Activated CD4-positive, alpha-beta T cell treated with anti-CD3 and anti-CD28 coated beads, Interleukin-2, amount 50 U/mL, for 48 hours (primary cell): Measurements from ENCODE around the gene NCAM1.

Experiments used
- DNase-seq, 2 experiments: peaks; one replicate each; pipeline ENCODE4 v3.0.0-alpha.2; 2020

Gene NCAM1

GRCh38 chr11:113317339-113317738 lies 356.1 kb downstream of the NCAM1 start:
- DNase-seq = no peak

GRCh38 chr11:113319085-113319484 lies 357.9 kb downstream of the NCAM1 start:
- no peak for DNase-seq

- no peak for DNase-seq
Observed at GRCh38 chr11:113322158-113322557, 360.9 kb downstream of the NCAM1 start.

GRCh38 chr11:113324250-113324649 lies 363.0 kb downstream of the NCAM1 start:
- no peak for DNase-seq
